Fibroblast of lung (primary cell): ENCODE data around the gene CYP11A1.

Experiments used
- CTCF ChIP-seq, 2 donors: IDR thresholded peaks in 1 of 2; conservative IDR thresholded peaks in 1 of 2; 1 replicate in 1 of 2; 2 replicates in 1 of 2; pipeline ENCODE4 v1.5.1; 2011 to 2012; ENCODE audit warnings: low read length in 2 of 2, control low read depth in 1 of 2, inconsistent platforms in 1 of 2, low read depth in 1 of 2, mild to moderate bottlenecking in 1 of 2
- EZH2 ChIP-seq: IDR thresholded peaks from 2 replicates; pipeline ENCODE4 v1.5.1; 2012; ENCODE audit warnings: low read length, control low read depth, mild to moderate bottlenecking; ENCODE audit errors: missing control alignments

GRCh38 chr15:74291101-74292071 is 76.1 kb downstream of the CYP11A1 start:
- TF ChIP-seq EZH2 (no peak), CTCF (conservative IDR thresholded peaks at IDR 0.05 in 1 of 2, IDR thresholded peaks at IDR 0.05 in 1 of 2; ENCODE audit: low read depth in 1 of 2, low read length in 2 of 2) (no peak)
